Activated T-helper 17 cell treated with anti-CD3 and anti-CD28 coated beads, Interleukin-2, amount 50 U/mL, for 72 hours (primary cell): Measurements from ENCODE around the gene IRF2BPL. TPM values are rescaled to one million over a fixed set of nuclear protein-coding genes. Genes with fewer than 3 reads are reported as not detected.
"Not testable (repeated sequence)": the region's sequence is repeated elsewhere in the genome, so short reads cannot be mapped to it uniquely, and the experiment has no call there.

Source experiments
- ATAC-seq: fragments of 150-1000 bp; cut with Tn5 transposase; replicated peaks from 2 replicates; pipeline ENCODE4 v1.10.0; 2021; ENCODE audit warnings: mild to moderate bottlenecking, moderate library complexity
- H3K27ac Mint-ChIP-seq: one replicate; pipeline ENCODE4 v1.8.0; 2022; ENCODE audit warnings: mixed read lengths
- H3K27me3 Mint-ChIP-seq: one replicate; pipeline ENCODE4 v1.8.0; 2022; ENCODE audit warnings: mixed read lengths
- H3K36me3 Mint-ChIP-seq: one replicate; pipeline ENCODE4 v1.8.0; 2022; ENCODE audit warnings: low read depth, mild to moderate bottlenecking, mixed read lengths
- H3K4me1 Mint-ChIP-seq: one replicate; pipeline ENCODE4 v1.8.0; 2022; ENCODE audit warnings: mixed read lengths
- H3K4me3 Mint-ChIP-seq: one replicate; pipeline ENCODE4 v1.8.0; 2022; ENCODE audit warnings: mild to moderate bottlenecking, mixed read lengths
- H3K9me3 Mint-ChIP-seq: one replicate; pipeline ENCODE4 v1.8.0; 2022; ENCODE audit warnings: mixed read lengths
- total RNA-seq, 2 donors: library from RNA; stranded (reverse); gene quantifications; one replicate each; pipeline ENCODE4 v1.2.3, GENCODE V29; 2022

IRF2BPL gene
- total RNA-seq, 2 donors from 2014 or later = 14.2 to 25.5 TPM

- Mint-ChIP-seq H3K4me1 (peaks cover 30% of the 10 kb centered on the region), H3K9me3 (no peaks in the 10 kb centered on the region), H3K27ac (peak overlapping the region; percentile 98), H3K27me3 (no peaks in the 10 kb centered on the region), H3K4me3 (peak overlapping the region; percentile 93), H3K36me3 (peaks cover 11% of the 10 kb centered on the region)
- no peak for ATAC-seq
Observed at GRCh38 chr14:77032491-77032843, 4.0 kb upstream of the IRF2BPL start.

DNA sequence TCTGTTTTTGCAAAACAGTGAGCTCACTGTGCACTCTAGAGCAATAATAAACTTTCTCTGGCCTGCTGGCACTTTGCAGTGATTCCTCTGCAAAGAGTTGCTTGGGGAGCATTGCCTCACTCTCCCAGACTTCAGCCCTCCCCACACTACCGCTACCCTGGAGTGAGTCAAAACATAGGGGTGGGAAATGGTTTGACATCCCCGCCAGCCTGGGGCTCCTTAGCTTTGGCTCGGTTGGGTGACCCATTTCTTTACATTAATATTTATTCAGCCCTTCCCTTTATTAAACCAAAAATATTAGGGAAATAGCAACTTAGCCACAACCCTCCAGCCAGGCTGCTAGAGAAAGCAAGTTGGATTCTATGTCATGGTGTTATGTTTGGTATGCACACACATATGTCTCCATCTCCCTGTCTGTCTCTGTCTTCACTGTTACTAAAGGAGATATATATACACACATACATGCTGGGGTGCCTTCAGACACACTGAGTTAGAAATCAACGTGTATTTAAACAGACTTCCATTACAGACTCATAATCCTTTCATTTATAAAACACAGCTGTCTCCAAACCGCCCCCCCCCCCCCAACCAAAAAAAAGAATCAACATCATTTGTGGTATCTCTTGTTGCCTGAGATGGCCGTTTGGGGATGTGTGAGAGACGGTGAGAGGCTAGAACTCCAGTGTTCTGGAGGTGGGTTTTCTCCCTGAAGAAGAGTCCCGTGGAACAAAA, 3.4 kb upstream of the IRF2BPL start:
- no peaks in the 10 kb centered on the region for H3K9me3 Mint-ChIP-seq
- peak overlapping the region; percentile 93 for H3K4me3 Mint-ChIP-seq
- no peaks in the 10 kb centered on the region for H3K27me3 Mint-ChIP-seq
- no peak for ATAC-seq
- H3K36me3 Mint-ChIP-seq = peaks cover 11% of the 10 kb centered on the region
- H3K27ac Mint-ChIP-seq = peak overlapping the region; percentile 98
- H3K4me1 Mint-ChIP-seq = peaks cover 24% of the 10 kb centered on the region

DNA sequence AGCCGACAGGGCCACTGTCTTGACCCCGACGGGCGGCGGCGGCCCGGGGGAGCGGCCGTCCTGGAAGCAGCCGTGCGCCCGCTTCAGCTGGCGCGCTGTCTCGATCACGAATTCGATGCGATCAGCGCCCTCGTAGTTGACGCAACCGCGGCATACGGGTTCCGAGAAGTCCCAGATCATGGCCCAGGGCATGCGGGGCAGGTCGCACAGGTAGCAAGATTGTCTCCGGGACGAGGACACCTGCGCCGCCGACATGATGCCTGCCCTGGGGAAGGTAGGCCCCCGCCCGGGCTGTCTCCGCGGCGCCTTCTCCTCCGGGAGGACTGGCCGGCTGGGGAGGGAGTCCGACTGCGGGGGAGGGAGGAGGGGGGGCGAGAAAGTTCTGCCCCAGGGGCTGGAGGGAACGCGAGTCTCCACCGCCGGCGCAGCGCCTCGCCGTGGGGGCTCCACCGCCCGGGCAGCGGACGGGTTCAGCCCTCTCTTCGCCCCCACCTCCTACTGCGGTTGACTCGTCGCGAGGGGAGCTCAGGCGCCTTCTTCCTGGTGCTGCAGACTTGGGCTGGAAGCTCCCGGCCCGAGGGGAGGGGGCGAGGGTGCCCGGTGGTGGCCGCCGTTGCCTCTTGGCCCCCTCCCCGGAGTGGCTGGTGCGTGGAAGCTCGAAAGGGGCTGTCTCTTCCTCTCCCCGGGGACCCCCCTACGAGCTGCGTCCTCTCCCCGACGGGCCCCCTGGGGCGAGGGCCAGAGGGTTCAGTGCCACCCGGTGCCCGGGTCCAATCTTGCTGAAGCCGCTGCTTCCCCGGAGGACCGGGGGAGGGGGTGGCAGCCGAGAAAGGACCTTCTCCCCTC, 747 bp downstream of the IRF2BPL start:
- Mint-ChIP-seq H3K4me3 (peak overlapping the region; percentile 99), H3K9me3 (no peaks in the 10 kb centered on the region)

DNA sequence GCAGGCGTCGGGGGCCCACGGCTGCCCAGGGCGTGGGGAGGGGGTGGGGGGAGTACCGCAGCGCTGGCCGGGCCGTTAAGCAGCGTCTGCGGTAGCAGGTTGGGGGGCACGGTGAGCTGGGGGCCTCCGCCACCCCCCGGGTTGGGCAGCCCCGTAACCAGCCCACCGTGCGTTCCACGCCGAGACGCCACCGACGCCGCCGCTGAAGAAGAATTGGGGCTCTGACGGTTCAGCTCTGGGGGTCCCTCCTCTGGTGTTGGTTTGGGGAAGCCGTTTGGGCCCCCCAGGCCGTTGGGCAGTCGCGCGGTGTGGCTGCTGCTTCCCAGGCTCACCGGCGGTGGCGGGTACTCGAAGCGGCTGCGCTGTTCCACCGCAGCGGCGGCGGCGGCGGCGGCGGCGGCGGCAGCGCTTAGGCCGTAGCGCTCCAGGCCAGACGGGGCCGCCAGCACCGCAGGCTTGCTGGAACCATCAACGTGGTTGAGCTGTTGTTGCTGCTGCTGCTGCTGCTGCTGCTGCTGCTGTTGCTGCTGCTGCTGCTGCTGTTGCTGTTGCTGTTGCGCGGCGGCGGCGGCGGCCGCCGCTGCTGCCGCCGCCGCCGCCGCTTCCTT, 1.5 kb downstream of the IRF2BPL start:
- no peaks in the 10 kb centered on the region for H3K27me3 Mint-ChIP-seq
- peaks cover 32% of the 10 kb centered on the region for H3K4me1 Mint-ChIP-seq
- H3K9me3 Mint-ChIP-seq = no peaks in the 10 kb centered on the region
- no peak overlapping the region for H3K27ac Mint-ChIP-seq
- H3K4me3 Mint-ChIP-seq = peak overlapping the region; percentile 99
- peaks cover 36% of the 10 kb centered on the region for H3K36me3 Mint-ChIP-seq
- ATAC-seq = peak; percentile 7

More for the DNA sequence above, 747 bp downstream of the IRF2BPL start:
- no peaks in the 10 kb centered on the region for H3K27me3 Mint-ChIP-seq
- H3K27ac Mint-ChIP-seq = no peak overlapping the region
- peaks cover 33% of the 10 kb centered on the region for H3K4me1 Mint-ChIP-seq
- ATAC-seq = peak; percentile 20
- H3K36me3 Mint-ChIP-seq = peaks cover 36% of the 10 kb centered on the region

DNA sequence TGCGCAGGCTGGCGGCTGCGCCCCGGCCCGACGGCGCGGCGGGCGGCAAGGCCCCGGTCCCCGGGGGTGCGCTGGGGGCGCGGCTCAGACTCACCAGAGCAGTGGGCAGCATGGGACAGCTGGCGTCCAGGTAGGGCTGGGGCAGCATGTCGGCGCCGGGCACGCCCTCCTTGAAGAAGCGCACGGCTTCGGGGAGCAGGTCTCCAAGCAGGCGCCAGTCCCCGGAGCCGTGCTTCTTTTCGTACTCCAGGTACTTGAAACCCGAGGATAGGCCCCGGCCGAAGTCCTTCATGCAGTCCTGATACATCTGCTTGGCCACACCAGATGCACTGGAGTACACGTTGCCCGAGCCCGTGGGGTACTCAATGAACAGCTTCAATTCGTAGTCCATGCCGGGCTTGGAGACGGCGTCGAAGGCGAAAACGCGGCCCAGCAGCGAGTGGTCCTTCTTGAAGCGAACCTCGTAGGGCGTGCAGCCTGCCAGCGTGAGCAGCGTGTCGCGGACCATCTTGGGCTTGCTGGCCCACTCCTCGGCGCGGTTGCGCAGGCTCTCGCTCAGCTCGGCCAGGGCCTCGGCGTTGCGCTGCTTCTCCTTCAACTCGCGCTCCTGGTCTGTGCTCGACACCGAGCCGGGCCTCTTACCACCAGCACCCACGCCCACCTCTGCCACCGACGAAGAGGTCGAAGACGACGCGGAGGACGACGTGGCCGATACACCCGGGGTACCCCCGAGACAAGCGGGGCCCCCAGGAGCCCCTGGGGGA, 2.2 kb downstream of the IRF2BPL start:
- Mint-ChIP-seq H3K27me3 (no peaks in the 10 kb centered on the region), H3K9me3 (no peaks in the 10 kb centered on the region), H3K36me3 (peaks cover 36% of the 10 kb centered on the region), H3K4me3 (peak overlapping the region; percentile 99), H3K4me1 (peaks cover 31% of the 10 kb centered on the region), H3K27ac (no peak overlapping the region)
- ATAC-seq = no peak

GRCh38 chr14:77025744-77026165, 2.8 kb downstream of the IRF2BPL start:
- Mint-ChIP-seq H3K27ac (no peak overlapping the region), H3K4me3 (peak overlapping the region; percentile 85), H3K9me3 (no peaks in the 10 kb centered on the region), H3K4me1 (peaks cover 31% of the 10 kb centered on the region), H3K36me3 (peaks cover 36% of the 10 kb centered on the region), H3K27me3 (no peaks in the 10 kb centered on the region)
- no peak for ATAC-seq

- H3K36me3 Mint-ChIP-seq = peaks cover 34% of the 10 kb centered on the region
- peak; percentile 18 for ATAC-seq
- peak overlapping the region; percentile 87 for H3K27ac Mint-ChIP-seq
- peak overlapping the region; percentile 85 for H3K4me3 Mint-ChIP-seq
- H3K9me3 Mint-ChIP-seq = no peaks in the 10 kb centered on the region
- peaks cover 31% of the 10 kb centered on the region for H3K4me1 Mint-ChIP-seq
- no peaks in the 10 kb centered on the region for H3K27me3 Mint-ChIP-seq
Observed at GRCh38 chr14:77024171-77024691, 4.3 kb downstream of the IRF2BPL start.

DNA sequence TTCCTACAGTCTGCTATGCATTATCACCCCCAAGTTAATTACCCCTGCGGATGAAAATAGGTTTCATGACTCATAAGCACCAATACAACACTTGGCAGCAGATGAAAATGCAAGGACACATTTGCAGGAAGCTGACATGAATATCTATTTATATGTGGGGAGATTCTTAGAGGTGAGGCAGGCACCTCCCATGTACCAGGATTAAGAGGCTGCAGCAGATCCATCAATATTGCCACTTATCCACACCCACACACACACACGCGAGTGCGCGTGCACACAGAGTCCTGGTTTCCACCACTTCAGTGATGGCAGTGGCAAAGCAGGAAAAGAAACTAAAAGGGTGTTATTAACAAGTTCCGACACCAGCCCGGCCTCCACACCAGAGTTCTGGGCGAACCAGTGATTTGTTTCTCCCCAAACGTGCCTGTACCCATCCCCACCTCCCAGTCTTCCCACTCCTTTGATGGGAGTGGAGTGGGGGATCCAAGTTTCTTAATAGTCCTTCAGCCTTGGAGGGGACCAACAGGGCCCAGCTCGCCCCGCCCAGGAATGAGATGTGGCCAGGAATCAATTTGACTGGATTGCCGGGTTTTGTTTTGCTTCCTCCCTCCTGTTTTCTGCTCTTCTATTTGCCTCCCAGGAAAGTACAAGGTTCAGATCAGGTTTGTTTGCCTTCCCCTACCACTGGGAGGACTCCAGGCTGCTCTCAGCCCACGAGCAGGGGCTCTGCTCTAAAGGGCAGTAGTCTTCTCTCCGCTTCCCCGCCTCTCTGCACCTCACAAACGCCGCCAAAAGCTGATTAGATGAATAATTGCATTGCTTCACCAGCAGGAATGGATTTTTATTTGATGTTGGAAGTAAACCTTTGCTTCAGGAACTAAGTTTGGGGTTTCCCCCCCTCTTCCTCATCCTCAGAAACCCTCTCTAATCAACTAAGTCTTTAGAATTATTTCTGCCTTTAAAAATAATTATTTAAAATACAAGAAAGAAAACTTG, 5.2 kb downstream of the IRF2BPL start:
- peaks cover 25% of the 10 kb centered on the region for H3K36me3 Mint-ChIP-seq

GRCh38 chr14:77022236-77022852, 6.2 kb downstream of the IRF2BPL start:
- Mint-ChIP-seq H3K36me3 (peaks cover 25% of the 10 kb centered on the region), H3K9me3 (no peaks in the 10 kb centered on the region), H3K27me3 (no peaks in the 10 kb centered on the region), H3K27ac (no peak overlapping the region), H3K4me1 (peaks cover 27% of the 10 kb centered on the region), H3K4me3 (peak overlapping the region; percentile 85)
- peak; percentile 59 for ATAC-seq

More for the DNA sequence above, 5.2 kb downstream of the IRF2BPL start:
- Mint-ChIP-seq H3K9me3 (no peaks in the 10 kb centered on the region), H3K4me1 (peaks cover 27% of the 10 kb centered on the region), H3K27ac (no peak overlapping the region), H3K27me3 (no peaks in the 10 kb centered on the region), H3K4me3 (peak overlapping the region; percentile 85)
- ATAC-seq = peak; percentile 41

DNA sequence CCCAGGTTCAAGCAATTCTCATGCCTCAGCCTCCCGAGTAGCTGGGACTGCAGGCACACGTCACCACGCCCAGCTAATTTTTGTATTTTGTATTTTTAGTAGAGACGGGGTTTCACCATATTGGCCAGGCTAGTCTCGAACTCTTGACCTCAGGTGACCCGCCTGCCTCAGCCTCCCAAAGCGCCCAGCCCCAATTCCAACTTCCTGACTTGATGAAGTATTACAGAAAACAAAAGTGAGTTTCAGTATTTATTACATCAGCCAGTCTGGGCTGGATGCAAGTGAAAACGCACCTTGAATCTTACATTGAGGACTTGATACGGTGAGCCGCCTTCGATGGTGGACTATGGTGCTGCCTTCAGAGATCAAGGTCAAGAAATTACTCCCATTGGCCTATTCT, 7.1 kb downstream of the IRF2BPL start:
- H3K4me3 Mint-ChIP-seq = peak overlapping the region; percentile 33

DNA sequence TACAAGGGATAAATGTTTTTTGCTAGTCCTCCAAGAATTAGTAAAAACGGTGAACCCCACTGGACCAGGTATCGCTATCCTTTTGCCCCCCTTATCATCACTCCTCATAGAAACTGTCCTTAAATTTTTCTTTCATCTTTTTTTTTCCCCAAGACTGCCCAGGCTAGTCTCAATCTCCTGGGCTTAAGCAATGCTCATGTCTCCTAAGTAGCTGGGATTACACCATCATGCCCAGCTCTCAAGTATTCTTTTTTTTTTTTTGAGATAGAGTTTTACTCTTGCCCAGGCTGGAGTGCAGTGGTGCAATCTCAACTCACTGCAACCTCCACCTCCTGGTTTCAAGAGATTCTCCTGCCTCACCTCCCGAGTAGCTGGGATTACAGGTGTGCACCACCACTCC, 9.7 kb downstream of the IRF2BPL start:
- no peaks in the 10 kb centered on the region for H3K27me3 Mint-ChIP-seq
- H3K9me3 Mint-ChIP-seq = no peaks in the 10 kb centered on the region
- no peak overlapping the region for H3K4me3 Mint-ChIP-seq
- H3K27ac Mint-ChIP-seq = no peak overlapping the region
- no peaks in the 10 kb centered on the region for H3K36me3 Mint-ChIP-seq
- ATAC-seq = no peak
- H3K4me1 Mint-ChIP-seq = peaks cover 13% of the 10 kb centered on the region

More for the DNA sequence above, 7.1 kb downstream of the IRF2BPL start:
- not testable (repeated sequence) for H3K9me3 Mint-ChIP-seq, ATAC-seq, H3K27me3 Mint-ChIP-seq, H3K27ac Mint-ChIP-seq
- Mint-ChIP-seq H3K4me1 (peaks cover 27% of the 10 kb centered on the region), H3K36me3 (peaks cover 22% of the 10 kb centered on the region)

GRCh38 chr14:77017666-77018065, 10.8 kb downstream of the IRF2BPL start:
- H3K4me1 Mint-ChIP-seq = peaks cover 8% of the 10 kb centered on the region
- no peaks in the 10 kb centered on the region for H3K36me3 Mint-ChIP-seq
- no peak overlapping the region for H3K27ac Mint-ChIP-seq
- no peak overlapping the region for H3K4me3 Mint-ChIP-seq
- ATAC-seq = no peak
- H3K9me3 Mint-ChIP-seq = no peaks in the 10 kb centered on the region
- H3K27me3 Mint-ChIP-seq = no peaks in the 10 kb centered on the region

DNA sequence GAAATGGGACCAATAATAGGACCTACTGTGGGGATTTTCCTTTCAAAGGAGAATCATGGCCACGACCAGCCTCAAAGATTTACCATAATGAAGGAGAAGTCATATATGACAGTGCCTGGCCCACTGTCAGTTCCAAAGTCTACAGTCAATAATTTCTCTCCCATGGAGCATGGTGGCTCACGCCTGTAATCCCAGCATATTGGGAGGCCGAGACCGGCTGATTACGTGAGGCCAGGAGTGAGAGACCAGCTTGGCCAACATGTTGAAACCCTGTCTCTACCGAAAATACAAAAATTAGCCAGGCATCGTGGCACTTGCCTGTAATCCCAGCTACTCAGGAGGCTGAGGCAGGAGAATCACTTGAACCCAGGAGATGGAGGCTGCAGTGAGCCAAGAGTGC, 13.8 kb downstream of the IRF2BPL start:
- peaks cover 25% of the 10 kb centered on the region for H3K4me1 Mint-ChIP-seq
- H3K27ac Mint-ChIP-seq = peak overlapping the region; percentile 20
- H3K27me3 Mint-ChIP-seq = no peaks in the 10 kb centered on the region
- H3K4me3 Mint-ChIP-seq = no peak overlapping the region
- H3K36me3 Mint-ChIP-seq = no peaks in the 10 kb centered on the region
- H3K9me3 Mint-ChIP-seq = no peaks in the 10 kb centered on the region
- no peak for ATAC-seq
